ENCODE measurements around the gene PAPPA2. TPM values are rescaled to one million over a fixed set of nuclear protein-coding genes. Genes with fewer than 3 reads are reported as not detected.

Gene PAPPA2
- total and polyA plus RNA-seq, 9 of the 15 experiments (the other 6 are each of a cell fraction or from before 2014, with no cell fraction given): 0.01 to 0.15 (median 0.05) TPM; not detected in 2

DNA sequence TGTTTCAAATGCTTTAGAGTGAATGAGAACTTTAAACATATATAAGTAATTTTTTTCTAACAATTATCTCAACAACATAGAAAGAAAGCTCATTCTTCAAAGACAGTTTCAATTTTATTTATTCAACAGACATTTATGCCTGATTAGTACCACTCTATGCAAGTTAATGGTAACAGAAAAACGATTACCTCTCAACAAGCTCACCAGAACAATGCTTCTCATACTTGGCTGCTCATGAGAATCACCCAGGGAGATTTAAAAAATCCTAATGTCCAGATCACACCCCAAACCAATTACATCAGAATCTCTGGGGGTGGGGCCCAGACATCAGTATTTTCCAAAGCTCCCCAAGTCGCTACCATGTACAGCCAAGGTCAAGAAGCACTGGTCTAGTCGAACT lies 312.4 kb downstream of the PAPPA2 start:
- Histone ChIP-seq H3K9me1 (ENCODE audit: control insufficient read depth, insufficient read depth, low read length) (no peaks in the 10 kb centered on the region), H3K4me3 (no peak overlapping the region), H3K9me3 (replicated peaks; ENCODE audit: control insufficient read depth, insufficient read depth, low read depth, low read length) (no peaks in the 10 kb centered on the region), H4K20me1 (replicated peaks; ENCODE audit: control insufficient read depth, insufficient read depth, low read length) (no peaks in the 10 kb centered on the region), H3K36me3 (ENCODE audit: control insufficient read depth, insufficient read depth, low read length) (no peaks in the 10 kb centered on the region), H3K4me2 (ENCODE audit: insufficient read depth, low read length) (no peak overlapping the region), H2AFZ (ENCODE audit: low read depth, low read length) (no peak overlapping the region), H3K9ac (ENCODE audit: insufficient read depth in 1 of 2, low read depth in 2 of 2, low read length in 2 of 2) (no peak overlapping the region), H3K4me1 (replicated peaks in 1 of 2; ENCODE audit: control insufficient read depth in 2 of 2, insufficient read depth in 2 of 2, low read length in 2 of 2) (no peaks in the 10 kb centered on the region), H3K27me3 (ENCODE audit: control insufficient read depth in 2 of 2, insufficient read depth in 2 of 2, low read length in 2 of 2) (no peaks in the 10 kb centered on the region; a peak in 1 of 5 replicates), H3K79me2 (ENCODE audit: control insufficient read depth, insufficient read depth, low read length) (no peaks in the 10 kb centered on the region), H3K27ac (ENCODE audit: extremely low read depth, low read depth, low read length) (no peak overlapping the region)
- no TSS peak for BruUV-seq (replicated peaks)
- ATAC-seq: no peak
- CTCF ChIA-PET (ENCODE audit: low intra/inter-chr PET ratio): no interaction called here
- POLR2A ChIA-PET: interaction anchor here (0.6 kb wide), 1 partner anchor 16 kb away, joined by 3 read pairs; no protein-coding TSS in a partner anchor
- FAIRE-seq: no peak
- TF ChIP-seq KLF16 (IDR thresholded peaks at IDR 0.05): no peak
- TF ChIP-seq POLR3A (IDR thresholded peaks at IDR 0.05; ENCODE audit: borderline replicate concordance, extremely low read depth, insufficient read depth, insufficient read length): no peak
- no peak for TF ChIP-seq MAFK (IDR thresholded peaks at IDR 0.05; ENCODE audit: low read length)
- no peak for TF ChIP-seq SMAD1 (IDR thresholded peaks at IDR 0.05; ENCODE audit: low read depth, low read length, partially characterized antibody)
- TF ChIP-seq ZNF124 (CRISPR knock-in tag; IDR thresholded peaks at IDR 0.05): no peak
- TF ChIP-seq ZNF695 (CRISPR knock-in tag; IDR thresholded peaks at IDR 0.05): no peak
- TF ChIP-seq, protein P1, sequence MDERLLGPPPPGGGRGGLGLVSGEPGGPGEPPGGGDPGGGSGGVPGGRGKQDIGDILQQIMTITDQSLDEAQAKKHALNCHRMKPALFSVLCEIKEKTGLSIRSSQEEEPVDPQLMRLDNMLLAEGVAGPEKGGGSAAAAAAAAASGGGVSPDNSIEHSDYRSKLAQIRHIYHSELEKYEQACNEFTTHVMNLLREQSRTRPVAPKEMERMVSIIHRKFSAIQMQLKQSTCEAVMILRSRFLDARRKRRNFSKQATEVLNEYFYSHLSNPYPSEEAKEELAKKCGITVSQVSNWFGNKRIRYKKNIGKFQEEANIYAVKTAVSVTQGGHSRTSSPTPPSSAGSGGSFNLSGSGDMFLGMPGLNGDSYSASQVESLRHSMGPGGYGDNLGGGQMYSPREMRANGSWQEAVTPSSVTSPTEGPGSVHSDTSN (CRISPR knock-in tag; IDR thresholded peaks at IDR 0.05; ENCODE audit: low read depth): no peak
- TF ChIP-seq, protein P1 (tag; conservative IDR thresholded peaks at IDR 0.05; ENCODE audit: low read depth): no peak
- TF ChIP-seq ZBTB1 (CRISPR knock-in tag; IDR thresholded peaks at IDR 0.05; ENCODE audit: borderline replicate concordance, low read depth): no peak
- TF ChIP-seq TEAD4 (IDR thresholded peaks at IDR 0.05; ENCODE audit: low read length): no peak
- no peak for TF ChIP-seq TEAD4 (CRISPR knock-in tag; IDR thresholded peaks at IDR 0.05; ENCODE audit: borderline replicate concordance)
- no peak for TF ChIP-seq NELFE (IDR thresholded peaks at IDR 0.05; ENCODE audit: insufficient read depth, insufficient read length)
- no peak for TF ChIP-seq ETV5 (CRISPR knock-in tag; IDR thresholded peaks at IDR 0.05; ENCODE audit: low read depth)
- no peak for TF ChIP-seq ZNF766 (CRISPR knock-in tag; conservative IDR thresholded peaks at IDR 0.05)
- no peak for TF ChIP-seq TBP (optimal IDR thresholded peaks at IDR 0.05; ENCODE audit: low read depth, low read length)
- 3% methylated on average over 3 of the region's 3 CpGs for WGBS (ENCODE audit: insufficient coverage, low coverage, missing lambda C conversion rate)
- no peak for DNase-seq (ENCODE audit: extremely low read depth in 1 of 4, low spot score in 3 of 4)
- in situ Hi-C loops (cut with MboI) (no loop called here), intact Hi-C loops (cut with micrococcal nuclease) (no loop called here)
